Fibroblast of mammary gland (primary cell): ENCODE results near the gene NUFIP2.

Experiments used
- DNase-seq: peaks from one replicate; pipeline ENCODE4 v3.0.0-alpha.2; 2010; ENCODE audit warnings: low read depth
- H3K4me3 ChIP-seq: 2 replicates; pipeline ENCODE4 v1.5.1; 2011; ENCODE audit warnings: low read depth, mild to moderate bottlenecking, low read length, moderate library complexity; ENCODE audit not compliant: control insufficient read depth
- TF ChIP-seq, protein P1 (sequence below): conservative IDR thresholded peaks from 2 replicates; pipeline ENCODE4 v1.5.1; 2011; ENCODE audit warnings: low read depth, low read length, inconsistent platforms; ENCODE audit not compliant: control insufficient read depth, insufficient read depth

The NUFIP2 gene

DNA sequence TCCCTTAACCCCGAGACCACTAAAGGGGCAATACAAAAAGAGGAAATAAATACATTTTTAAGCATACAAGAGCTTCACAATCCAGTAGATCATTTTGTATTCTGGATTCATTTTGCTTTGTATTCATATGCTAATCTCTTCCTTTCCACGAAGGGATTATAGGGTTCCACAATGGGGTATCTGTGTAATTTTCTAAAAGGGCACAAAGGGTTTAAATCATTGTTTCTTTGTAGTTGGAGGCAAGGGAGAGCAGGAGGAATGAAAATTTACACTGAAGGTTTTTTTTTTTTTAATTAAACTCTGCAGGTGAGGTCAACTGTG lies 592 bp upstream of the NUFIP2 start:
- no peak for DNase-seq
- TF ChIP-seq, protein P1, sequence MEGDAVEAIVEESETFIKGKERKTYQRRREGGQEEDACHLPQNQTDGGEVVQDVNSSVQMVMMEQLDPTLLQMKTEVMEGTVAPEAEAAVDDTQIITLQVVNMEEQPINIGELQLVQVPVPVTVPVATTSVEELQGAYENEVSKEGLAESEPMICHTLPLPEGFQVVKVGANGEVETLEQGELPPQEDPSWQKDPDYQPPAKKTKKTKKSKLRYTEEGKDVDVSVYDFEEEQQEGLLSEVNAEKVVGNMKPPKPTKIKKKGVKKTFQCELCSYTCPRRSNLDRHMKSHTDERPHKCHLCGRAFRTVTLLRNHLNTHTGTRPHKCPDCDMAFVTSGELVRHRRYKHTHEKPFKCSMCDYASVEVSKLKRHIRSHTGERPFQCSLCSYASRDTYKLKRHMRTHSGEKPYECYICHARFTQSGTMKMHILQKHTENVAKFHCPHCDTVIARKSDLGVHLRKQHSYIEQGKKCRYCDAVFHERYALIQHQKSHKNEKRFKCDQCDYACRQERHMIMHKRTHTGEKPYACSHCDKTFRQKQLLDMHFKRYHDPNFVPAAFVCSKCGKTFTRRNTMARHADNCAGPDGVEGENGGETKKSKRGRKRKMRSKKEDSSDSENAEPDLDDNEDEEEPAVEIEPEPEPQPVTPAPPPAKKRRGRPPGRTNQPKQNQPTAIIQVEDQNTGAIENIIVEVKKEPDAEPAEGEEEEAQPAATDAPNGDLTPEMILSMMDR = no peak

GRCh38 chr17:29292992-29293889 lies 707 bp downstream of the NUFIP2 start:
- H3K4me3 ChIP-seq = peak overlapping the region; percentile 97
- peak; percentile 50 for DNase-seq
- TF ChIP-seq, protein P1 = no peak

More for the DNA sequence above, 592 bp upstream of the NUFIP2 start:
- H3K4me3 ChIP-seq = peak overlapping the region; percentile 97

DNA sequence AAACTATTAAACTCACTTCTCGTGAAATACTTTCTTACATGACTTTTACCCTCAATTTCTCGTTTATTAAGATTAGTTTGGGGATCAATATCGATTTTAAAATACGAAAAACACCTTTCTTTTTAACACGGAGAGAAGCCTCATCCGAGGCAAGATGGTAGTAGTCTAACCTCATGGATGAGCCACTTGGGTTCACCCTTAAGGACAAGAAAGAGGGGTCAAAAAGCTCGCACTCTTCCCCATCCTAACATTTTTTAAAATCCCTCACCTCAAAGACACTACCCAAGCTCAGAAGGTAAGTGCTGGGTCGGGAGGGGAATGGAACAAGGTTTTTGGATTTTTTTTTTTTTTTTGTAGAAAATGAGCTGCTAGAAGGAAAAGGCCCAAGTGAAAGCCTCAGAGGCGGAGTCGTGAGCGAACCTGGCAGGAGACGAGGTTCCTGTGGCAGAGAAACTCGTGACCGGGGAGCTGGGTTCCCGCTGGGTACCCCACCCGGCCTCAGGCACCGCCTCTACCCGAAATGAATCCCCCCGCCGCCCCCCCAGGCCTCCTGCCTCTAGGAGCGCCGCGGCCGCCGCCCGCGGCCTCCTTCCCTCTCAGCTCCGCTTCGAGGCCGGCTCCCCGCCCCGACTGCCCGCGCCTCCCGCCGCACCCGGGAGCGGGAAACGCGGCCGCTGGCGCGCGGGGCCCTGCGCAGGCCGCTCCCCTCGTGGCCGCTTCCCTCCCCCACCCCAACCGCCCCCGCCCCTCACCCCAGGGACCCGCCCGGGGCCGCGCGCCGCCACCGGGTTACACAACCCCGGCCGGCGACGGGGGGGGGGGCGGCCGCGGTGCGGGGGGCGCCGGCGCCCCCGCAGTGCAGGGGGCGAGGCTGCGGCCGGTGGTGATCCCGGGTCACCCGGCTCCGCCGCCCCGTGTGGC lies 1.6 kb downstream of the NUFIP2 start:
- TF ChIP-seq, protein P1 = no peak
- peak; percentile 40 for DNase-seq
- peak overlapping the region; percentile 97 for H3K4me3 ChIP-seq

DNA sequence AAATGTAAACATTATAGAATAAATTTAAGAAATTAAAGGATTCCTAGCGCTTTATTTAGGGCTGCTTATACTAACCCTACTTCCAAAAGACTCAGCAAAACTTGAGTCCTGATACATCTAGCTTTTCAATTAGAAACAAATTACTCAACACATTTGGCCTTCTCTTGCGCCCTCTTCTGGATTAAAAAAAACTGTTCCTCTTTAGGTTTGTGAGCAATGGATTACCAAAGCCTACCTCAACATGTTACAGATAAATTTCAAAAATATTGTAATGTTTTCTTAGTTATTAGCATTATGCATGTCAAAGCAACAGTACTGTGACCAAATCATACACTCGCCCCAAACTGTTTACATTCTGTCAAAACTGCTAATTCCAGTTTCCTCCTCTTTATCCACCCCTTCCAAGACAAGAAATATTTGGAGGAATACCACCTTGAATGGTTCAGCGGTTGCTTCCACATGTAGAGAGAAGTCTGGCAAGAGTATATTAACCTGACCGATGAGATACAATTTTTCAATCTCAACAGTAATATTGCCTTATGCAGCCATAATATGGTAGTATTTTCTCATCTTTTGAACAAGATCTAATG lies 2.7 kb downstream of the NUFIP2 start:
- H3K4me3 ChIP-seq = peak overlapping the region; percentile 86
- TF ChIP-seq, protein P1 = peak; percentile 72
- DNase-seq = peak; percentile 82

DNA sequence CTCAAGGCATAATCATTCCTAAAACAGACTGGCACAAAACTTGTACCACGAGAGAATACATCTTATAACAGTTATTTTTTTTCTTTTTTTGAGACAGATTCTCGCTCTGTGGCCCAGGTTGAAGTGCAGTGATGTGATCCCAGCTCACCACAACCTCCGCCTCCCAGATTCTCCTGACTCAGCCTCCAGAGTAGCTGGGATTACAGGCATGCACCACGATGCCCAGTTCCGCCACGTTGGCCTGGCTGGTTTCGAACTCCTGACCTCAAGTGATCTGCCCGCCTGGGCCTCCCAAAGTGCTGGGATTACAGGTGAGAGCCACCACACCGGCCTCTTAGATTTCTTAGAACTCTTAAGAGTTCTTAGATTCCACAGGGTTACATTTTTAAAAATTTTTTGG lies 4.1 kb downstream of the NUFIP2 start:
- no peak overlapping the region for H3K4me3 ChIP-seq
- DNase-seq = no peak
- TF ChIP-seq, protein P1 = no peak

GRCh38 chr17:29283961-29284360 lies 10.0 kb downstream of the NUFIP2 start:
- no peak for DNase-seq
- H3K4me3 ChIP-seq = no peak overlapping the region
- TF ChIP-seq, protein P1 = no peak
